Measurements from ENCODE around the gene ARHGAP42. TPM values are rescaled to one million over a fixed set of nuclear protein-coding genes. Genes with fewer than 3 reads are reported as not detected.
A peak's percentile ranks its signal among the peaks of the same experiment; 100 is the strongest.

Gene ARHGAP42
- total and polyA plus RNA-seq, 2 of the 13 experiments (the other 11 are each of a cell fraction or from before 2014, with no cell fraction given), result 2.5 to 4.3 TPM

- H2AFZ ChIP-seq (ENCODE audit: low read length), result no peak overlapping the region
- H3K4me3 ChIP-seq (replicated peaks in 1 of 3; ENCODE audit: insufficient read depth in 1 of 3, low read depth in 2 of 3, low read length in 3 of 3), result no peak overlapping the region
- ChIA-PET POLR2A (no interaction called here), CTCF (ENCODE audit: low intra/inter-chr PET ratio, low total read pairs) (no interaction called here)
- H3K27ac ChIP-seq (ENCODE audit: extremely low read length, insufficient read depth, low read length), result no peak overlapping the region
- H3K36me3 ChIP-seq (replicated peaks in 1 of 2; ENCODE audit: control insufficient read depth in 1 of 2, insufficient read depth in 2 of 2, low read length in 2 of 2), result no peaks in the 10 kb centered on the region
- peaks cover 8% of the 10 kb centered on the region for H3K4me1 ChIP-seq (ENCODE audit: insufficient read depth, low read length)
- DNase-seq (ENCODE audit: low spot score), result no peak
- no peaks in the 10 kb centered on the region for H3K79me2 ChIP-seq (ENCODE audit: insufficient read depth, low read length)
- FAIRE-seq, result no peak
- 0 out of 2 replicates have a peak overlapping the region, but pooled peaks have one; percentile 3 for H3K4me2 ChIP-seq (ENCODE audit: low read depth, low read length)
- no peak overlapping the region for H3K9ac ChIP-seq (ENCODE audit: insufficient read depth, low read depth, low read length)
- 39% methylated on average over 4 of the region's 4 CpGs for WGBS (ENCODE audit: low lambda C conversion rate)
- H3K9me3 ChIP-seq (ENCODE audit: low read length), result no peaks in the 10 kb centered on the region
- H4K20me1 ChIP-seq (ENCODE audit: insufficient read depth, low read length), result no peaks in the 10 kb centered on the region
- BruUV-seq (replicated peaks), result no TSS peak
- intact Hi-C loops (cut with micrococcal nuclease; ENCODE audit: unreplicated experiment), result no loop called here
- 0 out of 3 replicates have a peak, but pooled peaks have one; percentile 26 for ATAC-seq
- no peaks in the 10 kb centered on the region for H3K27me3 ChIP-seq (ENCODE audit: control insufficient read depth in 1 of 2, insufficient read depth in 2 of 2, low read length in 2 of 2)
- in situ Hi-C loops (cut with HindIII; ENCODE audit: extremely low pct_ligation_motif_present, low pct_unique_long_range_greater_than_20kb), result no loop called here
- TF ChIP-seq ZNF660 (CRISPR knock-in tag; IDR thresholded peaks at IDR 0.05; ENCODE audit: borderline replicate concordance, low read depth) (no peak), MAZ (IDR thresholded peaks at IDR 0.05; ENCODE audit: borderline replicate concordance, low read depth, low read length) (no peak), MAZ (CRISPR knock-in tag; IDR thresholded peaks at IDR 0.05; ENCODE audit: low read depth) (no peak), CSRNP1 (CRISPR knock-in tag; IDR thresholded peaks at IDR 0.05) (no peak), PLSCR1 (CRISPR knock-in tag; IDR thresholded peaks at IDR 0.05; ENCODE audit: borderline replicate concordance) (no peak), E2F2 (CRISPR knock-in tag; IDR thresholded peaks at IDR 0.05; ENCODE audit: borderline replicate concordance) (no peak), ZNF674 (CRISPR knock-in tag; IDR thresholded peaks at IDR 0.05; ENCODE audit: low read depth) (no peak), ZNF292 (CRISPR knock-in tag; IDR thresholded peaks at IDR 0.05; ENCODE audit: borderline replicate concordance, low read depth) (no peak), ZNF780A (CRISPR knock-in tag; IDR thresholded peaks at IDR 0.05) (no peak), ATF7 (IDR thresholded peaks at IDR 0.05) (no peak), ATF7 (CRISPR knock-in tag; IDR thresholded peaks at IDR 0.05) (no peak), NFYC (CRISPR knock-in tag; IDR thresholded peaks at IDR 0.05) (no peak), ZNF710 (CRISPR knock-in tag; IDR thresholded peaks at IDR 0.05; ENCODE audit: borderline replicate concordance) (no peak)
Observed at GRCh38 chr11:100849009-100849900, 162.2 kb downstream of the ARHGAP42 start.

Data from HepG2 (cell line).